HEK293 (cell line): ENCODE results near the gene LRRK1.

Source experiments
- CTCF ChIA-PET: fragments of 350-600 bp; formaldehyde crosslinking; extraction: SDS; loops from one replicate; lab custom pipeline; 2021; ENCODE audit warnings: antibody characterized with exemption; lab: Yijun Ruan, JAX
- POLR2A ChIA-PET: fragments of 300-600 bp; formaldehyde crosslinking; extraction: SDS; loops from one replicate; lab custom pipeline; 2020; ENCODE audit warnings: antibody characterized with exemption, inconsistent platforms; lab: Yijun Ruan, JAX
- H3K27ac ChIP-seq: fragments of 200-500 bp; sonication (Bioruptor generic); 2 replicates; pipeline ENCODE4 v1.5.1; 2014; ENCODE audit warnings: low read depth, low read length, control low read depth, inconsistent platforms; ENCODE audit errors: extremely low read depth
- H3K36me3 ChIP-seq, 2 experiments: fragments of 200-500 bp in 1 of 2; sonication (Bioruptor generic) in 1 of 2; 1 replicate in 1 of 2; 2 replicates in 1 of 2; pipeline ENCODE4 v1.5.1; 2014 to 2017; ENCODE audit warnings: inconsistent platforms in 2 of 2, low read length in 2 of 2; ENCODE audit not compliant: control insufficient read depth in 2 of 2, insufficient read depth in 1 of 2
- H3K4me1 ChIP-seq: fragments of 200-500 bp; sonication (Bioruptor generic); 2 replicates; pipeline ENCODE4 v1.5.1; 2014; ENCODE audit warnings: mild to moderate bottlenecking, low read length, inconsistent platforms; ENCODE audit not compliant: control insufficient read depth, insufficient read depth
- H3K4me3 ChIP-seq: 2 replicates; pipeline ENCODE4 v1.5.1; 2011; ENCODE audit warnings: low read depth, mild to moderate bottlenecking, control low read depth, low read length, moderate library complexity
- H3K9me3 ChIP-seq: fragments of 200-500 bp; sonication (Bioruptor generic); 2 replicates; pipeline ENCODE4 v1.5.1; 2014; ENCODE audit warnings: low read depth, low read length, inconsistent platforms; ENCODE audit not compliant: control insufficient read depth, insufficient read depth
- BCL11B ChIP-seq: fragments of 450-650 bp; formaldehyde crosslinking; IDR thresholded peaks from 2 replicates; pipeline ENCODE4 v1.5.1; 2016; ENCODE audit warnings: low read depth, missing biosample characterization, missing genetic modification characterization
- KLF8 ChIP-seq: fragments of 450-650 bp; formaldehyde crosslinking; IDR thresholded peaks from 2 replicates; pipeline ENCODE4 v1.5.1; 2016; ENCODE audit warnings: missing biosample characterization, missing genetic modification characterization
- SETDB1 ChIP-seq: IDR thresholded peaks from one replicate; pipeline ENCODE4 v1.6.1; 2017; ENCODE audit warnings: mild to moderate bottlenecking, low read length, moderate library complexity, mixed read lengths; ENCODE audit not compliant: insufficient read length
- SP2 ChIP-seq: fragments of 450-650 bp; formaldehyde crosslinking; IDR thresholded peaks from 2 replicates; pipeline ENCODE4 v1.5.1; 2016; ENCODE audit warnings: missing biosample characterization, missing genetic modification characterization
- ZNF112 ChIP-seq: fragments of 450-650 bp; formaldehyde crosslinking; IDR thresholded peaks from 2 replicates; pipeline ENCODE4 v1.5.0; 2017; ENCODE audit warnings: missing biosample characterization, missing genetic modification characterization
- ZNF2 ChIP-seq: fragments of 450-650 bp; formaldehyde crosslinking; IDR thresholded peaks from 2 replicates; pipeline ENCODE4 v1.5.1; 2016; ENCODE audit warnings: missing biosample characterization, missing genetic modification characterization
- ZNF214 ChIP-seq: fragments of 450-650 bp; formaldehyde crosslinking; IDR thresholded peaks from 2 replicates; pipeline ENCODE4 v1.5.1; 2017; ENCODE audit warnings: missing biosample characterization, mild to moderate bottlenecking, missing genetic modification characterization, borderline replicate concordance
- ZNF221 ChIP-seq: fragments of 450-650 bp; formaldehyde crosslinking; IDR thresholded peaks from 2 replicates; pipeline ENCODE4 v1.5.1; 2017; ENCODE audit warnings: missing biosample characterization, missing genetic modification characterization, borderline replicate concordance
- ZNF302 ChIP-seq: fragments of 450-650 bp; formaldehyde crosslinking; IDR thresholded peaks from 2 replicates; pipeline ENCODE4 v1.5.1; 2016; ENCODE audit warnings: missing biosample characterization, missing genetic modification characterization, low read depth
- ZNF354C ChIP-seq: fragments of 450-650 bp; formaldehyde crosslinking; IDR thresholded peaks from 2 replicates; pipeline ENCODE4 v1.5.1; 2016; ENCODE audit warnings: missing biosample characterization, missing genetic modification characterization, low read depth, borderline replicate concordance
- ZNF423 ChIP-seq: fragments of 450-650 bp; formaldehyde crosslinking; IDR thresholded peaks from 2 replicates; pipeline ENCODE4 v1.5.1; 2016; ENCODE audit warnings: missing biosample characterization, missing genetic modification characterization
- ZNF548 ChIP-seq: fragments of 450-650 bp; formaldehyde crosslinking; IDR thresholded peaks from 2 replicates; pipeline ENCODE4 v1.5.1; 2016; ENCODE audit warnings: missing biosample characterization, missing genetic modification characterization
- ZNF555 ChIP-seq: fragments of 450-650 bp; formaldehyde crosslinking; conservative IDR thresholded peaks from 2 replicates; pipeline ENCODE4 v1.5.1; 2017; ENCODE audit warnings: missing biosample characterization, mild to moderate bottlenecking, missing genetic modification characterization, inconsistent platforms
- ZNF571 ChIP-seq: fragments of 450-650 bp; formaldehyde crosslinking; IDR thresholded peaks from 2 replicates; pipeline ENCODE4 v1.5.0; 2017; ENCODE audit warnings: missing biosample characterization, missing genetic modification characterization
- ZNF621 ChIP-seq: fragments of 450-650 bp; formaldehyde crosslinking; IDR thresholded peaks from 2 replicates; pipeline ENCODE4 v1.5.1; 2017; ENCODE audit warnings: missing biosample characterization, missing genetic modification characterization
- ZNF623 ChIP-seq: fragments of 450-650 bp; formaldehyde crosslinking; IDR thresholded peaks from 2 replicates; pipeline ENCODE4 v1.5.1; 2016; ENCODE audit warnings: missing biosample characterization, missing genetic modification characterization
- TF ChIP-seq, protein P1 (sequence below): fragments of 450-650 bp; formaldehyde crosslinking; IDR thresholded peaks from 2 replicates; pipeline ENCODE4 v1.5.1; 2016; ENCODE audit warnings: missing biosample characterization, missing genetic modification characterization
- TF ChIP-seq, protein P2 (sequence below): fragments of 450-650 bp; formaldehyde crosslinking; conservative IDR thresholded peaks from 2 replicates; pipeline ENCODE4 v1.5.1; 2016; ENCODE audit warnings: low read depth, missing biosample characterization, missing genetic modification characterization

Gene LRRK1

DNA sequence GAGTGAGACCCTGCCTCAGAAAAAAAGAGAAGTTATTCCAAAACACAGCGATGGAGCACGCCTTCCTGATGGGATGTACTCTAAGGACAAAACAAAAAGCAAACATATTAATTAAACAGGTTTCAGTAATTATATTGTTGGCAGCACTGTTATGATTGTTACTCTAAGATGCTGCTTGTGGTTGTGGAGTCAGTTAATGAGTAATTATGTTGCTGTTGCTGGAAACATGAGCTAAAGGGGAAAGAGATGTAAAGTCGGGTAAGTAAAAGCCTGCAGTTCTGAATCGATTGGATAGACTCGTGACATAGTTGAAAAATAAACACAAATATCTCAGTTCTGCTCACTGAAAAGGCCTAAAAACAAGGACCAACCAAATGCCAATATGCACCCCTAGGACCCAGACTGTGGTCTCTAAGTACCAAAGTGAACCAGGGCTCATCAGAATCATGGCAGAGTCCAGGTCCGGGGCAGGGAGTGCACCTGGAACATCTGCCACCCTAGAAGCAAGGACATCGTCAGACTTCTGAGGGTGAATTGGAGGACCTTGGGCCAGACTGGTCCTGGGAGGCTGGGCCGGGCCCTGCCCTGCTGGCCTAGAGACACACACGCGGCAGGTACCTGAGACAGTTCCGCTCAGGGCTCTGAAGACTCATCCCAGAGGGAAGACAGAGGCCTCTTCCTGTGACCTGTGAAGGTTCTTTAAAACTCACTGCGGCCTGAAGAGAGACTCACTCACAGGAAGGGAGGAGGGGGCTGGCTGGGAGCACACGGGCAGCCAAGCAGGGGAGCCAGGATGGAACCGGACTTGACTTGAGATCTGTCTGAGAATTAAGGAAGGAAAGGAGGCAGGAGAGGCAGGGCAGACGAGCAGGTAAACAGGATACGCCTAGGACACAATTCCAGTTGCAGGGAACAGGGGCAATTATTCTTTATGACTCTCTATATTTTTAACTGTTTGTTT is 140.5 kb downstream of the LRRK1 start:
- Histone ChIP-seq H3K4me3 (no peak overlapping the region), H3K4me1 (no peaks in the 10 kb centered on the region), H3K9me3 (no peaks in the 10 kb centered on the region; the same call in 1 of the 2 replicates), H3K27ac (no peak overlapping the region), H3K36me3 (no peaks in the 10 kb centered on the region)
- CTCF ChIA-PET = no interaction called here
- POLR2A ChIA-PET = no interaction called here
- TF ChIP-seq ZNF623 (tag by site-specific recombination) (no peak), SP2 (tag by site-specific recombination) (no peak), SETDB1 (peak; percentile 32), ZNF302 (tag by site-specific recombination) (no peak), ZNF548 (tag by site-specific recombination) (no peak), ZNF555 (tag by site-specific recombination) (no peak), ZNF221 (tag by site-specific recombination) (no peak), KLF8 (tag by site-specific recombination) (no peak), BCL11B (tag by site-specific recombination) (no peak), ZNF423 (tag by site-specific recombination) (no peak), ZNF2 (tag by site-specific recombination) (no peak), ZNF112 (tag by site-specific recombination) (no peak), ZNF354C (tag by site-specific recombination) (no peak), ZNF621 (tag by site-specific recombination) (no peak), ZNF214 (tag by site-specific recombination) (no peak), ZNF571 (tag by site-specific recombination) (no peak)
- TF ChIP-seq, protein P1, sequence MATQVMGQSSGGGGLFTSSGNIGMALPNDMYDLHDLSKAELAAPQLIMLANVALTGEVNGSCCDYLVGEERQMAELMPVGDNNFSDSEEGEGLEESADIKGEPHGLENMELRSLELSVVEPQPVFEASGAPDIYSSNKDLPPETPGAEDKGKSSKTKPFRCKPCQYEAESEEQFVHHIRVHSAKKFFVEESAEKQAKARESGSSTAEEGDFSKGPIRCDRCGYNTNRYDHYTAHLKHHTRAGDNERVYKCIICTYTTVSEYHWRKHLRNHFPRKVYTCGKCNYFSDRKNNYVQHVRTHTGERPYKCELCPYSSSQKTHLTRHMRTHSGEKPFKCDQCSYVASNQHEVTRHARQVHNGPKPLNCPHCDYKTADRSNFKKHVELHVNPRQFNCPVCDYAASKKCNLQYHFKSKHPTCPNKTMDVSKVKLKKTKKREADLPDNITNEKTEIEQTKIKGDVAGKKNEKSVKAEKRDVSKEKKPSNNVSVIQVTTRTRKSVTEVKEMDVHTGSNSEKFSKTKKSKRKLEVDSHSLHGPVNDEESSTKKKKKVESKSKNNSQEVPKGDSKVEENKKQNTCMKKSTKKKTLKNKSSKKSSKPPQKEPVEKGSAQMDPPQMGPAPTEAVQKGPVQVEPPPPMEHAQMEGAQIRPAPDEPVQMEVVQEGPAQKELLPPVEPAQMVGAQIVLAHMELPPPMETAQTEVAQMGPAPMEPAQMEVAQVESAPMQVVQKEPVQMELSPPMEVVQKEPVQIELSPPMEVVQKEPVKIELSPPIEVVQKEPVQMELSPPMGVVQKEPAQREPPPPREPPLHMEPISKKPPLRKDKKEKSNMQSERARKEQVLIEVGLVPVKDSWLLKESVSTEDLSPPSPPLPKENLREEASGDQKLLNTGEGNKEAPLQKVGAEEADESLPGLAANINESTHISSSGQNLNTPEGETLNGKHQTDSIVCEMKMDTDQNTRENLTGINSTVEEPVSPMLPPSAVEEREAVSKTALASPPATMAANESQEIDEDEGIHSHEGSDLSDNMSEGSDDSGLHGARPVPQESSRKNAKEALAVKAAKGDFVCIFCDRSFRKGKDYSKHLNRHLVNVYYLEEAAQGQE (tag by site-specific recombination) = 0 out of 2 replicates have a peak, but pooled peaks have one; percentile 25
- TF ChIP-seq, protein P2, sequence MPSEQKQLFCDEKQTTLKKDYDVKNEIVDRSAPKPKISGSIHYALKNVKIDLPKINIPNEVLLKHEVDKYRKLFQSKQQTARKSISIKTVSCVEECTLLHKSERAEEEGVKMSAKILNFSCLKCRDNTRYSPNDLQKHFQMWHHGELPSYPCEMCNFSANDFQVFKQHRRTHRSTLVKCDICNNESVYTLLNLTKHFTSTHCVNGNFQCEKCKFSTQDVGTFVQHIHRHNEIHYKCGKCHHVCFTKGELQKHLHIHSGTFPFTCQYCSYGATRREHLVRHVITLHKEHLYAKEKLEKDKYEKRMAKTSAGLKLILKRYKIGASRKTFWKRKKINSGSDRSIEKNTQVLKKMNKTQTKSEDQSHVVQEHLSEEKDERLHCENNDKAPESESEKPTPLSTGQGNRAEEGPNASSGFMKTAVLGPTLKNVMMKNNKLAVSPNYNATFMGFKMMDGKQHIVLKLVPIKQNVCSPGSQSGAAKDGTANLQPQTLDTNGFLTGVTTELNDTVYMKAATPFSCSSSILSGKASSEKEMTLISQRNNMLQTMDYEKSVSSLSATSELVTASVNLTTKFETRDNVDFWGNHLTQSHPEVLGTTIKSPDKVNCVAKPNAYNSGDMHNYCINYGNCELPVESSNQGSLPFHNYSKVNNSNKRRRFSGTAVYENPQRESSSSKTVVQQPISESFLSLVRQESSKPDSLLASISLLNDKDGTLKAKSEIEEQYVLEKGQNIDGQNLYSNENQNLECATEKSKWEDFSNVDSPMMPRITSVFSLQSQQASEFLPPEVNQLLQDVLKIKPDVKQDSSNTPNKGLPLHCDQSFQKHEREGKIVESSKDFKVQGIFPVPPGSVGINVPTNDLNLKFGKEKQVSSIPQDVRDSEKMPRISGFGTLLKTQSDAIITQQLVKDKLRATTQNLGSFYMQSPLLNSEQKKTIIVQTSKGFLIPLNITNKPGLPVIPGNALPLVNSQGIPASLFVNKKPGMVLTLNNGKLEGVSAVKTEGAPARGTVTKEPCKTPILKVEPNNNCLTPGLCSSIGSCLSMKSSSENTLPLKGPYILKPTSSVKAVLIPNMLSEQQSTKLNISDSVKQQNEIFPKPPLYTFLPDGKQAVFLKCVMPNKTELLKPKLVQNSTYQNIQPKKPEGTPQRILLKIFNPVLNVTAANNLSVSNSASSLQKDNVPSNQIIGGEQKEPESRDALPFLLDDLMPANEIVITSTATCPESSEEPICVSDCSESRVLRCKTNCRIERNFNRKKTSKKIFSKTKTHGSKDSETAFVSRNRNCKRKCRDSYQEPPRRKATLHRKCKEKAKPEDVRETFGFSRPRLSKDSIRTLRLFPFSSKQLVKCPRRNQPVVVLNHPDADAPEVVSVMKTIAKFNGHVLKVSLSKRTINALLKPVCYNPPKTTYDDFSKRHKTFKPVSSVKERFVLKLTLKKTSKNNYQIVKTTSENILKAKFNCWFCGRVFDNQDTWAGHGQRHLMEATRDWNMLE = no peak
